Neural cell (in vitro differentiated cells): ENCODE measurements around the gene DSCAM.

ENCODE experiments used
- CTCF ChIP-seq: fragments of 450-650 bp; IDR thresholded peaks from 2 replicates; pipeline ENCODE4 v1.5.1; 2014; ENCODE audit warnings: antibody characterized with exemption, mild to moderate bottlenecking, moderate library complexity; ENCODE audit not compliant: poor library complexity, severe bottlenecking
- EZH2 ChIP-seq: fragments of 200-600, 300-800 bp; shearing (Covaris generic), sonication (generic); IDR thresholded peaks from 2 replicates; pipeline ENCODE4 v1.6.1; 2014; ENCODE audit warnings: antibody characterized with exemption, low read length, borderline replicate concordance, mild to moderate bottlenecking; ENCODE audit not compliant: insufficient read depth, poor library complexity, severe bottlenecking

GRCh38 chr21:40231979-40232378, 615.0 kb downstream of the DSCAM start:
- TF ChIP-seq EZH2, result no peak
- no peak for TF ChIP-seq CTCF
